Measurements from ENCODE around the gene MYL6. TPM values are rescaled to one million over a fixed set of nuclear protein-coding genes. Genes with fewer than 3 reads are reported as not detected.

The MYL6 gene
- total and polyA plus RNA-seq, 9 of the 15 experiments (the other 6 are each of a cell fraction or from before 2014, with no cell fraction given): 557 to 1,664 (median 958) TPM

DNA sequence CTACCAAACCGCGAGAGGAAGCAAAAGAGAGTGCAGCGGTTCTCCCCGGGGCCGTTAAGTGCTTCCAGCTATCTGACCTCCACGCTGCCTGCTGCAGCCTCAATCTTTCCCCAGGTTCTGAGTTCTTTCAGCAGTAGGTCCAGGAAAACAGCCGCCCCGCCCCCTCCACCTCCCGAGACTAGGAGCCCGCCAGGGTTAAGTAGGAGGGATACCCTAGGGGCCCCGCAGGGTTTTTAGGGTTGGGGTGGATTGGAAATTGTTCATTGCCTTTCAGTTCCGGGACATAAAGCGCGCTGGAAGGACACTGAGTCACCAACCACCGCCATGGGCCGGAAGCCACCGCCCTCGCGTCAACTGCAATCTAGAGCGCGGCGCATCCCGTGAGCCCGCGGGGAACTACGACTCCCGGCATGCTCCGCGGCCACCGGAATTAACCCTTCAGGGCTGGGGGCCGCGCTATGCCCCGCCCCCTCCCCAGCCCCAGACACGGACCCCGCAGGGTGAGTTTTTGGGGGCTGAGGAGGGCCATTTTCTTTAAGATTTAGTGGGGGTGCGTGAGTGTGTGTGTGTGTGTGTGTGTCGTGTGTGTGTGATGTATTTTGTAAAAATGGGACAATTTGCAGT lies 5.9 kb upstream of the MYL6 start, which contains the start of gene MYL6B (continued):
- TF ChIP-seq, protein P1, sequence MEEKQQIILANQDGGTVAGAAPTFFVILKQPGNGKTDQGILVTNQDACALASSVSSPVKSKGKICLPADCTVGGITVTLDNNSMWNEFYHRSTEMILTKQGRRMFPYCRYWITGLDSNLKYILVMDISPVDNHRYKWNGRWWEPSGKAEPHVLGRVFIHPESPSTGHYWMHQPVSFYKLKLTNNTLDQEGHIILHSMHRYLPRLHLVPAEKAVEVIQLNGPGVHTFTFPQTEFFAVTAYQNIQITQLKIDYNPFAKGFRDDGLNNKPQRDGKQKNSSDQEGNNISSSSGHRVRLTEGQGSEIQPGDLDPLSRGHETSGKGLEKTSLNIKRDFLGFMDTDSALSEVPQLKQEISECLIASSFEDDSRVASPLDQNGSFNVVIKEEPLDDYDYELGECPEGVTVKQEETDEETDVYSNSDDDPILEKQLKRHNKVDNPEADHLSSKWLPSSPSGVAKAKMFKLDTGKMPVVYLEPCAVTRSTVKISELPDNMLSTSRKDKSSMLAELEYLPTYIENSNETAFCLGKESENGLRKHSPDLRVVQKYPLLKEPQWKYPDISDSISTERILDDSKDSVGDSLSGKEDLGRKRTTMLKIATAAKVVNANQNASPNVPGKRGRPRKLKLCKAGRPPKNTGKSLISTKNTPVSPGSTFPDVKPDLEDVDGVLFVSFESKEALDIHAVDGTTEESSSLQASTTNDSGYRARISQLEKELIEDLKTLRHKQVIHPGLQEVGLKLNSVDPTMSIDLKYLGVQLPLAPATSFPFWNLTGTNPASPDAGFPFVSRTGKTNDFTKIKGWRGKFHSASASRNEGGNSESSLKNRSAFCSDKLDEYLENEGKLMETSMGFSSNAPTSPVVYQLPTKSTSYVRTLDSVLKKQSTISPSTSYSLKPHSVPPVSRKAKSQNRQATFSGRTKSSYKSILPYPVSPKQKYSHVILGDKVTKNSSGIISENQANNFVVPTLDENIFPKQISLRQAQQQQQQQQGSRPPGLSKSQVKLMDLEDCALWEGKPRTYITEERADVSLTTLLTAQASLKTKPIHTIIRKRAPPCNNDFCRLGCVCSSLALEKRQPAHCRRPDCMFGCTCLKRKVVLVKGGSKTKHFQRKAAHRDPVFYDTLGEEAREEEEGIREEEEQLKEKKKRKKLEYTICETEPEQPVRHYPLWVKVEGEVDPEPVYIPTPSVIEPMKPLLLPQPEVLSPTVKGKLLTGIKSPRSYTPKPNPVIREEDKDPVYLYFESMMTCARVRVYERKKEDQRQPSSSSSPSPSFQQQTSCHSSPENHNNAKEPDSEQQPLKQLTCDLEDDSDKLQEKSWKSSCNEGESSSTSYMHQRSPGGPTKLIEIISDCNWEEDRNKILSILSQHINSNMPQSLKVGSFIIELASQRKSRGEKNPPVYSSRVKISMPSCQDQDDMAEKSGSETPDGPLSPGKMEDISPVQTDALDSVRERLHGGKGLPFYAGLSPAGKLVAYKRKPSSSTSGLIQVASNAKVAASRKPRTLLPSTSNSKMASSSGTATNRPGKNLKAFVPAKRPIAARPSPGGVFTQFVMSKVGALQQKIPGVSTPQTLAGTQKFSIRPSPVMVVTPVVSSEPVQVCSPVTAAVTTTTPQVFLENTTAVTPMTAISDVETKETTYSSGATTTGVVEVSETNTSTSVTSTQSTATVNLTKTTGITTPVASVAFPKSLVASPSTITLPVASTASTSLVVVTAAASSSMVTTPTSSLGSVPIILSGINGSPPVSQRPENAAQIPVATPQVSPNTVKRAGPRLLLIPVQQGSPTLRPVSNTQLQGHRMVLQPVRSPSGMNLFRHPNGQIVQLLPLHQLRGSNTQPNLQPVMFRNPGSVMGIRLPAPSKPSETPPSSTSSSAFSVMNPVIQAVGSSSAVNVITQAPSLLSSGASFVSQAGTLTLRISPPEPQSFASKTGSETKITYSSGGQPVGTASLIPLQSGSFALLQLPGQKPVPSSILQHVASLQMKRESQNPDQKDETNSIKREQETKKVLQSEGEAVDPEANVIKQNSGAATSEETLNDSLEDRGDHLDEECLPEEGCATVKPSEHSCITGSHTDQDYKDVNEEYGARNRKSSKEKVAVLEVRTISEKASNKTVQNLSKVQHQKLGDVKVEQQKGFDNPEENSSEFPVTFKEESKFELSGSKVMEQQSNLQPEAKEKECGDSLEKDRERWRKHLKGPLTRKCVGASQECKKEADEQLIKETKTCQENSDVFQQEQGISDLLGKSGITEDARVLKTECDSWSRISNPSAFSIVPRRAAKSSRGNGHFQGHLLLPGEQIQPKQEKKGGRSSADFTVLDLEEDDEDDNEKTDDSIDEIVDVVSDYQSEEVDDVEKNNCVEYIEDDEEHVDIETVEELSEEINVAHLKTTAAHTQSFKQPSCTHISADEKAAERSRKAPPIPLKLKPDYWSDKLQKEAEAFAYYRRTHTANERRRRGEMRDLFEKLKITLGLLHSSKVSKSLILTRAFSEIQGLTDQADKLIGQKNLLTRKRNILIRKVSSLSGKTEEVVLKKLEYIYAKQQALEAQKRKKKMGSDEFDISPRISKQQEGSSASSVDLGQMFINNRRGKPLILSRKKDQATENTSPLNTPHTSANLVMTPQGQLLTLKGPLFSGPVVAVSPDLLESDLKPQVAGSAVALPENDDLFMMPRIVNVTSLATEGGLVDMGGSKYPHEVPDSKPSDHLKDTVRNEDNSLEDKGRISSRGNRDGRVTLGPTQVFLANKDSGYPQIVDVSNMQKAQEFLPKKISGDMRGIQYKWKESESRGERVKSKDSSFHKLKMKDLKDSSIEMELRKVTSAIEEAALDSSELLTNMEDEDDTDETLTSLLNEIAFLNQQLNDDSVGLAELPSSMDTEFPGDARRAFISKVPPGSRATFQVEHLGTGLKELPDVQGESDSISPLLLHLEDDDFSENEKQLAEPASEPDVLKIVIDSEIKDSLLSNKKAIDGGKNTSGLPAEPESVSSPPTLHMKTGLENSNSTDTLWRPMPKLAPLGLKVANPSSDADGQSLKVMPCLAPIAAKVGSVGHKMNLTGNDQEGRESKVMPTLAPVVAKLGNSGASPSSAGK (IDR thresholded peaks at IDR 0.05): no peak
- TF ChIP-seq RBFOX2 (IDR thresholded peaks at IDR 0.05; ENCODE audit: low read depth, low read length) (peak; percentile 88), MCM2 (IDR thresholded peaks at IDR 0.05; ENCODE audit: low read depth) (no peak), SMC3 (conservative IDR thresholded peaks at IDR 0.05; ENCODE audit: insufficient read depth, low read depth, low read length) (no peak), ASH1L (IDR thresholded peaks at IDR 0.05; ENCODE audit: borderline replicate concordance, low read depth, partially characterized antibody) (peak; percentile 36), KHSRP (IDR thresholded peaks at IDR 0.05) (no peak), PHB2 (IDR thresholded peaks at IDR 0.05; ENCODE audit: low read depth) (no peak), KLF1 (tag; IDR thresholded peaks at IDR 0.05) (peak; percentile 49; the same call in 1 of the 2 replicates)
- TF ChIP-seq, protein P2, sequence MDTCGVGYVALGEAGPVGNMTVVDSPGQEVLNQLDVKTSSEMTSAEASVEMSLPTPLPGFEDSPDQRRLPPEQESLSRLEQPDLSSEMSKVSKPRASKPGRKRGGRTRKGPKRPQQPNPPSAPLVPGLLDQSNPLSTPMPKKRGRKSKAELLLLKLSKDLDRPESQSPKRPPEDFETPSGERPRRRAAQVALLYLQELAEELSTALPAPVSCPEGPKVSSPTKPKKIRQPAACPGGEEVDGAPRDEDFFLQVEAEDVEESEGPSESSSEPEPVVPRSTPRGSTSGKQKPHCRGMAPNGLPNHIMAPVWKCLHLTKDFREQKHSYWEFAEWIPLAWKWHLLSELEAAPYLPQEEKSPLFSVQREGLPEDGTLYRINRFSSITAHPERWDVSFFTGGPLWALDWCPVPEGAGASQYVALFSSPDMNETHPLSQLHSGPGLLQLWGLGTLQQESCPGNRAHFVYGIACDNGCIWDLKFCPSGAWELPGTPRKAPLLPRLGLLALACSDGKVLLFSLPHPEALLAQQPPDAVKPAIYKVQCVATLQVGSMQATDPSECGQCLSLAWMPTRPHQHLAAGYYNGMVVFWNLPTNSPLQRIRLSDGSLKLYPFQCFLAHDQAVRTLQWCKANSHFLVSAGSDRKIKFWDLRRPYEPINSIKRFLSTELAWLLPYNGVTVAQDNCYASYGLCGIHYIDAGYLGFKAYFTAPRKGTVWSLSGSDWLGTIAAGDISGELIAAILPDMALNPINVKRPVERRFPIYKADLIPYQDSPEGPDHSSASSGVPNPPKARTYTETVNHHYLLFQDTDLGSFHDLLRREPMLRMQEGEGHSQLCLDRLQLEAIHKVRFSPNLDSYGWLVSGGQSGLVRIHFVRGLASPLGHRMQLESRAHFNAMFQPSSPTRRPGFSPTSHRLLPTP (IDR thresholded peaks at IDR 0.05; ENCODE audit: borderline replicate concordance, extremely low read depth, insufficient read length): no peak
- TF ChIP-seq, protein P3, sequence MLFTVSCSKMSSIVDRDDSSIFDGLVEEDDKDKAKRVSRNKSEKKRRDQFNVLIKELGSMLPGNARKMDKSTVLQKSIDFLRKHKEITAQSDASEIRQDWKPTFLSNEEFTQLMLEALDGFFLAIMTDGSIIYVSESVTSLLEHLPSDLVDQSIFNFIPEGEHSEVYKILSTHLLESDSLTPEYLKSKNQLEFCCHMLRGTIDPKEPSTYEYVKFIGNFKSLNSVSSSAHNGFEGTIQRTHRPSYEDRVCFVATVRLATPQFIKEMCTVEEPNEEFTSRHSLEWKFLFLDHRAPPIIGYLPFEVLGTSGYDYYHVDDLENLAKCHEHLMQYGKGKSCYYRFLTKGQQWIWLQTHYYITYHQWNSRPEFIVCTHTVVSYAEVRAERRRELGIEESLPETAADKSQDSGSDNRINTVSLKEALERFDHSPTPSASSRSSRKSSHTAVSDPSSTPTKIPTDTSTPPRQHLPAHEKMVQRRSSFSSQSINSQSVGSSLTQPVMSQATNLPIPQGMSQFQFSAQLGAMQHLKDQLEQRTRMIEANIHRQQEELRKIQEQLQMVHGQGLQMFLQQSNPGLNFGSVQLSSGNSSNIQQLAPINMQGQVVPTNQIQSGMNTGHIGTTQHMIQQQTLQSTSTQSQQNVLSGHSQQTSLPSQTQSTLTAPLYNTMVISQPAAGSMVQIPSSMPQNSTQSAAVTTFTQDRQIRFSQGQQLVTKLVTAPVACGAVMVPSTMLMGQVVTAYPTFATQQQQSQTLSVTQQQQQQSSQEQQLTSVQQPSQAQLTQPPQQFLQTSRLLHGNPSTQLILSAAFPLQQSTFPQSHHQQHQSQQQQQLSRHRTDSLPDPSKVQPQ (CRISPR knock-in tag; IDR thresholded peaks at IDR 0.05; ENCODE audit: borderline replicate concordance): no peak

All from K562 (cell line).